IMR-90 (cell line): ENCODE results near the gene PCDH19. TPM values are rescaled to one million over a fixed set of nuclear protein-coding genes. Genes with fewer than 3 reads are reported as not detected.

Source experiments
- ATAC-seq: fragments of 200-7000 bp; cut with Tn5 transposase; 2 replicates; pipeline ENCODE4 v1.9.1; 2020; ENCODE audit warnings: low read depth, mild to moderate bottlenecking, moderate library complexity
- BruUV-seq: library from RNA; stranded (reverse); fragments of 400-500 nt; replicated peaks from 2 replicates; lab custom pipeline; 2021; lab: Mats Ljungman, UMichigan
- CTCF ChIA-PET: fragments of 300-600 bp; formaldehyde crosslinking; extraction: SDS; loops from one replicate; lab custom pipeline; 2021; ENCODE audit warnings: antibody characterized with exemption; lab: Yijun Ruan, JAX
- POLR2A ChIA-PET: fragments of 300-600 bp; sonication (Branson Sonifier 250); formaldehyde crosslinking; loops from one replicate; lab custom pipeline; 2022; ENCODE audit warnings: antibody characterized with exemption; ENCODE audit not compliant: unreplicated experiment; lab: Charles Lee
- DNase-seq: peaks from one replicate; pipeline ENCODE4 v3.0.0; 2013
- H2AFZ ChIP-seq: replicated peaks from 2 replicates; pipeline ENCODE3; 2013; ENCODE audit warnings: low read length, mild to moderate bottlenecking; ENCODE audit not compliant: poor library complexity
- H2AK5ac ChIP-seq: 2 replicates; pipeline ENCODE4 v1.6.1; 2013; ENCODE audit warnings: low read depth, low read length, inconsistent platforms
- H2AK9ac ChIP-seq: replicated peaks from 2 replicates; pipeline ENCODE3; 2013; ENCODE audit warnings: mild to moderate bottlenecking, low read depth, low read length, moderate library complexity; ENCODE audit not compliant: poor library complexity
- H2BK120ac ChIP-seq: 2 replicates; pipeline ENCODE4 v1.6.1; 2013; ENCODE audit warnings: low read depth, low read length, inconsistent platforms
- H2BK15ac ChIP-seq: 3 replicates; pipeline ENCODE4 v1.6.1; 2013; ENCODE audit warnings: low read depth, low read length, inconsistent platforms
- H2BK20ac ChIP-seq: 2 replicates; pipeline ENCODE4 v1.6.1; 2013; ENCODE audit warnings: low read depth, mild to moderate bottlenecking, inconsistent platforms, low read length, moderate library complexity
- H2BK5ac ChIP-seq: 2 replicates; pipeline ENCODE4 v1.6.1; 2013; ENCODE audit warnings: mild to moderate bottlenecking, low read depth, low read length, inconsistent platforms; ENCODE audit not compliant: poor library complexity, severe bottlenecking
- H3K14ac ChIP-seq: replicated peaks from 2 replicates; pipeline ENCODE4 v1.6.1; 2013; ENCODE audit warnings: low read depth, low read length, inconsistent platforms
- H3K18ac ChIP-seq: 2 replicates; pipeline ENCODE4 v1.6.1; 2013; ENCODE audit warnings: low read depth, low read length, control low read depth
- H3K23ac ChIP-seq: 2 replicates; pipeline ENCODE4 v1.6.1; 2013; ENCODE audit warnings: low read depth, low read length, inconsistent platforms
- H3K27ac ChIP-seq: 2 replicates; pipeline ENCODE4 v1.5.1; 2013; ENCODE audit warnings: mild to moderate bottlenecking, control low read depth, low read length; ENCODE audit not compliant: insufficient read depth
- H3K27me3 ChIP-seq: 2 replicates; pipeline ENCODE4 v1.6.1; 2013; ENCODE audit warnings: low read length; ENCODE audit not compliant: control insufficient read depth, insufficient read depth
- H3K36me3 ChIP-seq: 2 replicates; pipeline ENCODE4 v1.6.1; 2013; ENCODE audit warnings: low read length, mixed read lengths; ENCODE audit not compliant: control insufficient read depth, insufficient read depth
- H3K4ac ChIP-seq: 2 replicates; pipeline ENCODE4 v1.6.1; 2013; ENCODE audit warnings: low read depth, low read length, inconsistent platforms
- H3K4me1 ChIP-seq: 2 replicates; pipeline ENCODE4 v1.6.1; 2013; ENCODE audit warnings: low read length, mixed read lengths; ENCODE audit not compliant: control insufficient read depth, insufficient read depth
- H3K4me2 ChIP-seq: 2 replicates; pipeline ENCODE4 v1.6.1; 2013; ENCODE audit warnings: low read depth, mild to moderate bottlenecking, control low read depth, low read length, moderate library complexity
- H3K4me3 ChIP-seq: 2 replicates; pipeline ENCODE4 v1.5.1; 2013; ENCODE audit warnings: low read depth, mild to moderate bottlenecking, control low read depth, low read length, moderate library complexity; ENCODE audit not compliant: insufficient read depth
- H3K56ac ChIP-seq: 2 replicates; pipeline ENCODE4 v1.6.1; 2013; ENCODE audit warnings: low read length, inconsistent platforms; ENCODE audit not compliant: insufficient read depth; ENCODE audit errors: extremely low read depth
- H3K79me1 ChIP-seq, 2 experiments: 2 replicates each; pipeline ENCODE4 v1.6.1; 2013; ENCODE audit warnings: low read length in 2 of 2, inconsistent platforms in 1 of 2, low read depth in 1 of 2
- H3K9ac ChIP-seq: 2 replicates; pipeline ENCODE4 v1.6.1; 2013; ENCODE audit warnings: low read depth, low read length, control low read depth
- H3K9me1 ChIP-seq: 2 replicates; pipeline ENCODE4 v1.6.1; 2013; ENCODE audit warnings: low read length, inconsistent platforms; ENCODE audit not compliant: insufficient read depth
- H3K9me3 ChIP-seq: 2 replicates; pipeline ENCODE4 v1.6.1; 2013; ENCODE audit warnings: low read length; ENCODE audit not compliant: control insufficient read depth, insufficient read depth
- H4K20me1 ChIP-seq: 2 replicates; pipeline ENCODE4 v1.6.1; 2013; ENCODE audit warnings: low read length, inconsistent platforms; ENCODE audit not compliant: insufficient read depth
- H4K5ac ChIP-seq: 2 replicates; pipeline ENCODE4 v1.6.1; 2013; ENCODE audit warnings: mild to moderate bottlenecking, low read depth, low read length, control low read depth
- H4K8ac ChIP-seq, 2 experiments: 2 replicates each; pipeline ENCODE4 v1.6.1; 2013; ENCODE audit warnings: low read depth in 2 of 2, low read length in 2 of 2, control low read depth in 1 of 2, inconsistent platforms in 1 of 2
- H4K91ac ChIP-seq: 2 replicates; pipeline ENCODE4 v1.6.1; 2013; ENCODE audit warnings: low read depth, low read length, inconsistent platforms; ENCODE audit not compliant: insufficient read depth
- CEBPB ChIP-seq: IDR thresholded peaks from 2 replicates; pipeline ENCODE4 v1.6.1; 2012; ENCODE audit warnings: low read depth, low read length, improper control_type of control experiment
- NFE2L2 ChIP-seq: fragments of 150-350 bp; IDR thresholded peaks from 2 replicates; pipeline ENCODE4 v1.6.1; 2016; ENCODE audit warnings: low read depth, mild to moderate bottlenecking, low read length
- POLR2A ChIP-seq: IDR thresholded peaks from 2 replicates; pipeline ENCODE4 v1.6.1; 2012; ENCODE audit warnings: mild to moderate bottlenecking, low read depth, low read length
- RFX5 ChIP-seq: IDR thresholded peaks from 2 replicates; pipeline ENCODE4 v1.8.0; 2012; ENCODE audit warnings: low read depth, mild to moderate bottlenecking, low read length, moderate library complexity
- WGBS, 2 experiments: methylation state at CpG; one replicate each; pipeline versions ENCODE4 v1.1.5 to v1.1.7; 2013; ENCODE audit warnings: missing lambda C conversion rate in 2 of 2; ENCODE audit not compliant: insufficient read length in 1 of 2; ENCODE audit errors: extremely low coverage in 2 of 2; 5-methylcytosine and 5-hydroxymethylcytosine counted together
- dilution Hi-C: fragments of 300-500 bp; cut with HindIII; formaldehyde crosslinking; loops from one replicate; pipeline ENCODE4 v1.14.3; 2018; ENCODE audit warnings: low sequenced_read_pairs; ENCODE audit not compliant: unreplicated experiment
- in situ Hi-C: fragments of 300-500 bp; cut with MboI; formaldehyde crosslinking; loops from 3 replicates; pipeline ENCODE4 v1.14.3; 2019; ENCODE audit warnings: low sequenced_read_pairs, inconsistent platforms, mixed read lengths
- intact Hi-C: fragments of 100-400 bp; cut with micrococcal nuclease; formaldehyde crosslinking; loops from 2 replicates; pipeline ENCODE4 v1.10.0; 2022
- polyA plus RNA-seq, 3 experiments: library from polyadenylated mRNA; depleted of rRNA; stranded (reverse); fragments of >200 nt; gene quantifications; 2 replicates each; pipeline ENCODE4 v1.2.3, GENCODE V29; 2012; ENCODE audit warnings: low replicate concordance in 1 of 3
- total RNA-seq: library from RNA; depleted of rRNA; stranded (reverse); fragments of >200 nt; gene quantifications from 2 replicates; pipeline ENCODE4 v1.2.3, GENCODE V29; 2012
- TF ChIP-seq, protein P1 (sequence below): fragments of 150-350 bp; IDR thresholded peaks from 2 replicates; pipeline ENCODE4 v1.6.1; 2016; ENCODE audit warnings: low read depth, mild to moderate bottlenecking, low read length, moderate library complexity, borderline replicate concordance

PCDH19 gene
- total and polyA plus RNA-seq, 2 of the 4 experiments (the other 2 are of a cell fraction): not detected

DNA sequence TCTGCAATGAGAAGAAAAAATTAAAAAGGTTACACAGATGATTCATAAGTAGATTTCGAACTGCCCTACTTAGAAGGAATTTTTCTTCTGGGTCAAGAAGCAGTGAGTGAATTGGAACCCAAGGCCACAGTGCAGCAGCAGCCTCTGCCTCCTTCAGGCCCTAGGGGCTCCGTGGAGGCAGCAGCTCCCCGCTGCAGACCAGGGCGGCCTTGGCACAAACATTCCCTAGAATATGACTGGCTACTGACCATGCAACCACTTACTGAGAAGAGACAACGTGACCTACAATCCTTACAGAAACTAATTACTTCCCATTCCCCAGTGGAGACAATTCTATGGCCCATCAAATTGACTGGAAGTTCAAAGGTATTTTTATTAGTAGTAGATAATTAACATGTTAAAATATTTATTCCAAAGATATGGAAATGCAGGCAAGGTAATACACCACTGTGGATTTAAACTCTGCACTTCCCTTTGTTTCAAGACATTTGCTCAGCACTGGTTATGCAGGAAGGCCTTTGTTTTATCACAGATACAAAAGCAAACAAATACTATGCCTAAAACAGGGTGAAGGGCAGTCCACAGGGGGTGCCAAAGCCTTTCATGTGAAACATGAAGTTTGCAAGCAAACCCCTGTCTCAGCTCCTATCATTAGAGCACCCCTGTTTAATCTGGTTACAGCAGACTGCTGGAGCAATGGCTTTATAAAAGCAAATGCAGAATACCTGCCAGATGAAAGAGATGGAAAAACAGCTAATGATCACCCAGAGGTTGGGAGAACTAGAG lies 59.2 kb downstream of the PCDH19 start:
- H3K27me3 ChIP-seq: peaks cover 1% of the 10 kb centered on the region
- H3K4me1 ChIP-seq: no peaks in the 10 kb centered on the region
- no peak overlapping the region for H3K18ac ChIP-seq
- no peak overlapping the region for H3K27ac ChIP-seq
- ChIA-PET CTCF (no interaction called here), POLR2A (no interaction called here)
- no peak overlapping the region for H3K14ac ChIP-seq
- H3K23ac ChIP-seq: no peak overlapping the region
- H4K5ac ChIP-seq: no peak overlapping the region
- H3K9me1 ChIP-seq: no peaks in the 10 kb centered on the region
- H2BK15ac ChIP-seq: no peak overlapping the region
- H2AK5ac ChIP-seq: no peak overlapping the region
- no peak overlapping the region for H2BK5ac ChIP-seq
- ATAC-seq: no peak
- H2AK9ac ChIP-seq: no peak overlapping the region
- DNase-seq: no peak
- no peak overlapping the region for H3K4me3 ChIP-seq
- dilution Hi-C loops: no loop called here
- BruUV-seq: no TSS peak
- H3K9me3 ChIP-seq: no peaks in the 10 kb centered on the region
- no peak overlapping the region for H4K8ac ChIP-seq
- H2BK20ac ChIP-seq: no peak overlapping the region
- in situ Hi-C loops: no loop called here
- no peaks in the 10 kb centered on the region for H3K36me3 ChIP-seq
- no peak overlapping the region for H3K56ac ChIP-seq
- H2AFZ ChIP-seq: no peak overlapping the region
- intact Hi-C loops: no loop called here
- no peaks in the 10 kb centered on the region for H3K79me1 ChIP-seq
- H2BK120ac ChIP-seq: no peak overlapping the region
- no peak overlapping the region for H3K9ac ChIP-seq
- no peaks in the 10 kb centered on the region for H4K20me1 ChIP-seq
- WGBS, 2 experiments: no CpG with 5 or more reads among the region's 5 CpGs
- H3K4me2 ChIP-seq: no peak overlapping the region
- TF ChIP-seq, protein P1, sequence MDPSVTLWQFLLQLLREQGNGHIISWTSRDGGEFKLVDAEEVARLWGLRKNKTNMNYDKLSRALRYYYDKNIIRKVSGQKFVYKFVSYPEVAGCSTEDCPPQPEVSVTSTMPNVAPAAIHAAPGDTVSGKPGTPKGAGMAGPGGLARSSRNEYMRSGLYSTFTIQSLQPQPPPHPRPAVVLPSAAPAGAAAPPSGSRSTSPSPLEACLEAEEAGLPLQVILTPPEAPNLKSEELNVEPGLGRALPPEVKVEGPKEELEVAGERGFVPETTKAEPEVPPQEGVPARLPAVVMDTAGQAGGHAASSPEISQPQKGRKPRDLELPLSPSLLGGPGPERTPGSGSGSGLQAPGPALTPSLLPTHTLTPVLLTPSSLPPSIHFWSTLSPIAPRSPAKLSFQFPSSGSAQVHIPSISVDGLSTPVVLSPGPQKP: no peak
- no peak for TF ChIP-seq RFX5
- no peak for TF ChIP-seq POLR2A
- no peak for TF ChIP-seq CEBPB
- TF ChIP-seq NFE2L2: no peak
- no peak overlapping the region for H4K91ac ChIP-seq
- no peak overlapping the region for H3K4ac ChIP-seq
